Measurements from ENCODE around the gene AGL. TPM values are rescaled to one million over a fixed set of nuclear protein-coding genes. Genes with fewer than 3 reads are reported as not detected.
"Not testable (repeated sequence)": the region's sequence is repeated elsewhere in the genome, so short reads cannot be mapped to it uniquely, and the experiment has no call there.

AGL gene
- total RNA-seq, 2 donors from 2014 or later = 89.2 to 102 TPM

GRCh38 chr1:99957818-99958217 lies 107.7 kb downstream of the AGL start:
- H3K9me3 ChIP-seq (ENCODE audit: control insufficient read depth, low read length) = peaks cover 52% of the 10 kb centered on the region
- peaks cover 4% of the 10 kb centered on the region for H3K4me1 Mint-ChIP-seq
- no peak for TF ChIP-seq CTCF (conservative IDR thresholded peaks at IDR 0.05)
- H3K27me3 Mint-ChIP-seq (ENCODE audit: insufficient read depth) = no peaks in the 10 kb centered on the region
- no peaks in the 10 kb centered on the region for H3K27me3 ChIP-seq (ENCODE audit: control insufficient read depth, insufficient read depth, low read length, poor library complexity, severe bottlenecking)
- peaks cover 15% of the 10 kb centered on the region for H3K36me3 Mint-ChIP-seq (ENCODE audit: low read depth)
- H3K9ac ChIP-seq (ENCODE audit: extremely low read depth, low read length, poor library complexity, severe bottlenecking) = no peak overlapping the region
- 100% methylated on average over 1 of the region's 1 CpG; no CpG with 5 or more reads in 1 of the 2 experiments for WGBS, 2 experiments (ENCODE audit: insufficient coverage in 1 of 2, insufficient read length in 1 of 2)
- DNase-seq = no peak
- H3K4me3 ChIP-seq (ENCODE audit: low read length) = peak overlapping the region; percentile 28
- H3K4me1 ChIP-seq (ENCODE audit: control insufficient read depth, insufficient read depth, low read length) = no peaks in the 10 kb centered on the region
- H3K9me3 Mint-ChIP-seq = peaks cover 62% of the 10 kb centered on the region
- H3K4me3 Mint-ChIP-seq = no peak overlapping the region
- H3K27ac Mint-ChIP-seq = peak overlapping the region; percentile 70
- no peaks in the 10 kb centered on the region for H3K36me3 ChIP-seq (ENCODE audit: control insufficient read depth, insufficient read depth, low read length)
- no peak overlapping the region for H3K27ac ChIP-seq (ENCODE audit: low read depth, low read length)

GRCh38 chr1:99959189-99959705 lies 109.1 kb downstream of the AGL start:
- peaks cover 61% of the 10 kb centered on the region for H3K9me3 Mint-ChIP-seq
- peak overlapping the region; percentile 67 for H3K27ac ChIP-seq (ENCODE audit: low read depth, low read length)
- H3K4me3 ChIP-seq (ENCODE audit: low read length); H3K4me1 ChIP-seq (ENCODE audit: control insufficient read depth, insufficient read depth, low read length); H3K4me3 Mint-ChIP-seq; DNase-seq; H3K4me1 Mint-ChIP-seq; H3K27me3 Mint-ChIP-seq (ENCODE audit: insufficient read depth); H3K27me3 ChIP-seq (ENCODE audit: control insufficient read depth, insufficient read depth, low read length, poor library complexity, severe bottlenecking); H3K36me3 ChIP-seq (ENCODE audit: control insufficient read depth, insufficient read depth, low read length): not testable (repeated sequence)
- peaks cover 15% of the 10 kb centered on the region for H3K36me3 Mint-ChIP-seq (ENCODE audit: low read depth)
- peak overlapping the region; percentile 36 for H3K9ac ChIP-seq (ENCODE audit: extremely low read depth, low read length, poor library complexity, severe bottlenecking)
- peaks cover 52% of the 10 kb centered on the region for H3K9me3 ChIP-seq (ENCODE audit: control insufficient read depth, low read length)
- peak overlapping the region; percentile 86 for H3K27ac Mint-ChIP-seq
- WGBS, 2 experiments (ENCODE audit: insufficient coverage in 1 of 2, insufficient read length in 1 of 2) = 49 to 76% methylated on average over 5 to 6 of the region's 7 CpGs

GRCh38 chr1:99960260-99960659 lies 110.1 kb downstream of the AGL start:
- H3K27me3 Mint-ChIP-seq (ENCODE audit: insufficient read depth); H3K27ac ChIP-seq (ENCODE audit: low read depth, low read length); H3K36me3 ChIP-seq (ENCODE audit: control insufficient read depth, insufficient read depth, low read length); H3K27ac Mint-ChIP-seq; H3K4me3 Mint-ChIP-seq; H3K27me3 ChIP-seq (ENCODE audit: control insufficient read depth, insufficient read depth, low read length, poor library complexity, severe bottlenecking); H3K4me1 ChIP-seq (ENCODE audit: control insufficient read depth, insufficient read depth, low read length); DNase-seq: not testable (repeated sequence)
- peak overlapping the region; percentile 36 for H3K9ac ChIP-seq (ENCODE audit: extremely low read depth, low read length, poor library complexity, severe bottlenecking)
- Mint-ChIP-seq H3K9me3 (peaks cover 52% of the 10 kb centered on the region), H3K36me3 (ENCODE audit: low read depth) (peaks cover 15% of the 10 kb centered on the region), H3K4me1 (peaks cover 13% of the 10 kb centered on the region)
- peak overlapping the region; percentile 47 for H3K4me3 ChIP-seq (ENCODE audit: low read length)
- WGBS, 2 experiments (ENCODE audit: insufficient coverage in 1 of 2, insufficient read length in 1 of 2) = 100% methylated on average over 2 of the region's 5 CpGs; no CpG with 5 or more reads in 1 of the 2 experiments
- peaks cover 42% of the 10 kb centered on the region for H3K9me3 ChIP-seq (ENCODE audit: control insufficient read depth, low read length)

- peaks cover 19% of the 10 kb centered on the region for H3K4me1 Mint-ChIP-seq
- Histone ChIP-seq H3K9ac (ENCODE audit: extremely low read depth, low read length, poor library complexity, severe bottlenecking) (no peak overlapping the region), H3K27ac (ENCODE audit: low read depth, low read length) (no peak overlapping the region), H3K4me3 (ENCODE audit: low read length) (no peak overlapping the region), H3K36me3 (ENCODE audit: control insufficient read depth, insufficient read depth, low read length) (no peaks in the 10 kb centered on the region), H3K9me3 (ENCODE audit: control insufficient read depth, low read length) (peaks cover 13% of the 10 kb centered on the region), H3K4me1 (ENCODE audit: control insufficient read depth, insufficient read depth, low read length) (peaks cover 3% of the 10 kb centered on the region), H3K27me3 (ENCODE audit: control insufficient read depth, insufficient read depth, low read length, poor library complexity, severe bottlenecking) (no peaks in the 10 kb centered on the region)
- H3K36me3 Mint-ChIP-seq (ENCODE audit: low read depth) = no peaks in the 10 kb centered on the region
- H3K27me3 Mint-ChIP-seq (ENCODE audit: insufficient read depth) = no peaks in the 10 kb centered on the region
- H3K9me3 Mint-ChIP-seq = peaks cover 24% of the 10 kb centered on the region
- H3K4me3 Mint-ChIP-seq = no peak overlapping the region
- no peak for TF ChIP-seq CTCF (conservative IDR thresholded peaks at IDR 0.05)
- DNase-seq = no peak
- no peak overlapping the region for H3K27ac Mint-ChIP-seq
These were observed 113.1 kb downstream of the AGL start for GRCh38 chr1:99963041-99963795.
